ENCODE measurements around the gene KIF6. TPM values are rescaled to one million over a fixed set of nuclear protein-coding genes. Genes with fewer than 3 reads are reported as not detected.

The KIF6 gene
- total RNA-seq, 1 donor from 2014 or later = 1.5 TPM

DNA sequence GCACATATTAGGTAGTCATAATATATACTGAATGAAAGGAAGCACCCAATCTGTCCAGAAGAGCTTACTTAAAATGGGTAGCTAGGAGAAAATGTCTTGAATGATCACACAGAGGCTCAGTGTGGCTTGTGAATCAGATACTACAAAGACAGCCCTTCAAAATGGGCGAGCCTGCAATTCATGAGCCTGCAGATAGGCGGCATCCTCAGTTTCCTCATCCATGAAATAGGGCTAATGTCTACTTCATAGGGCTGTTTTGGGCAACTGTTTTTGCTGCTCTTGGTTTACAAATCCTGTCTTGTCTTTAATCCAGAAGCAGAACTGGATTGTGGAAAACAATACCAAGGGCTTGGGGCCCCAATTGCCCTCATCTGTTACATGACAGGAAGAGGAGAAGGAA lies 273.4 kb downstream of the KIF6 start:
- peaks cover 8% of the 10 kb centered on the region for H3K4me1 Mint-ChIP-seq
- peak; percentile 58 for TF ChIP-seq CTCF (conservative IDR thresholded peaks at IDR 0.05)
- no peak for DNase-seq (ENCODE audit: low read depth, low spot score)

GRCh38 chr6:39449022-39449421 lies 276.2 kb downstream of the KIF6 start:
- no peak for TF ChIP-seq CTCF (conservative IDR thresholded peaks at IDR 0.05)

More for the DNA sequence above, 273.4 kb downstream of the KIF6 start:
- H3K27me3 Mint-ChIP-seq (ENCODE audit: low read depth) = no peaks in the 10 kb centered on the region
- H3K36me3 Mint-ChIP-seq (ENCODE audit: low read depth) = peaks cover 4% of the 10 kb centered on the region
- no peak overlapping the region for H3K4me3 Mint-ChIP-seq
- H3K27ac Mint-ChIP-seq (ENCODE audit: unreplicated experiment) = no peak overlapping the region
- peaks cover 9% of the 10 kb centered on the region for H3K9me3 Mint-ChIP-seq

DNA sequence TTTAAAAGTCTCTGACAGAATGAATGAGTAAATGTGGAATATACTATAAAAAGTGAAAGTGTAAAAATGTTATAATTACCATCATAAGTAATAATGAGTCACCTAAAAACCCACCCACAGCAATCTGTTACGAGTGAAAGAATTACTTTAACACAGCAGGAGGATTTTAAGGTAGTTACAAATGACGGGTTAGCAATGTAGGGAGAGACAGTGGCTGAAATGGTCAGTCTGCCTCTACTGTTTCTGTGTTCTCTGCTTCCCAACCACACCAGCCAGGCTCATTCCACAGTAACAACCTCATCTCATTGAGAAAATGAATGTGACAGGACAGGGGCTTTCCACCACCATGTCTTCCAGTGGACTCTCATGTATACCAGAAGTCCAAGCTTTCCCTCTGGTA lies 278.3 kb downstream of the KIF6 start:
- no peak for TF ChIP-seq CTCF (conservative IDR thresholded peaks at IDR 0.05)
- no peaks in the 10 kb centered on the region for H3K9me3 Mint-ChIP-seq
- no peak overlapping the region for H3K27ac Mint-ChIP-seq (ENCODE audit: unreplicated experiment)
- H3K27me3 Mint-ChIP-seq (ENCODE audit: low read depth) = no peaks in the 10 kb centered on the region
- DNase-seq (ENCODE audit: low read depth, low spot score) = no peak
- H3K4me1 Mint-ChIP-seq = peaks cover 20% of the 10 kb centered on the region
- H3K36me3 Mint-ChIP-seq (ENCODE audit: low read depth) = no peaks in the 10 kb centered on the region
- no peak overlapping the region for H3K4me3 Mint-ChIP-seq

More at GRCh38 chr6:39449022-39449421, 276.2 kb downstream of the KIF6 start:
- Mint-ChIP-seq H3K4me3 (no peak overlapping the region), H3K27me3 (ENCODE audit: low read depth) (no peaks in the 10 kb centered on the region), H3K36me3 (ENCODE audit: low read depth) (peaks cover under 1% of the 10 kb centered on the region), H3K4me1 (peaks cover 24% of the 10 kb centered on the region), H3K27ac (ENCODE audit: unreplicated experiment) (no peak overlapping the region), H3K9me3 (peaks cover 6% of the 10 kb centered on the region)
- DNase-seq (ENCODE audit: low read depth, low spot score) = no peak

DNA sequence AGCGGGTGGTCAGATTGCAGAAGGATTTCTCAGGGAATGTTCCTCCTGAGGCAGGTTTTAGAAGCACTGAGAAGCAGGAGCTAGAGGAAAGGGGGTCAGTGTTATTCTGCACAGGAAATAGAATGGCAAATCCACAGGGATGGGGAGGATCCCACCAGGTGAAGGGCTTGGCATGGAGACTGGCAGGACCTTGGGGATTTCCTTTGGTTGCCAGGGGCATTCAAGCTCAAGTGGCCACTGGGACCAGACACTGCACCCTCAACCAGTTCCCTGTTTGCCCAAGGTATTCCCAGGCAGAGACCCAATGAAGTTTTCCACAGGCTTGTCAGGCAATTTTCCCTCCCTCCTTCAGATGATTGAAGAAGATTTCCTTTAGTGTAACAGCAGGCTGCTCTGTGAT lies 279.5 kb downstream of the KIF6 start:
- TF ChIP-seq CTCF (conservative IDR thresholded peaks at IDR 0.05) = no peak
- no peak overlapping the region for H3K27ac Mint-ChIP-seq (ENCODE audit: unreplicated experiment)

GRCh38 chr6:39444479-39445019 lies 280.7 kb downstream of the KIF6 start:
- H3K9me3 Mint-ChIP-seq = no peaks in the 10 kb centered on the region

More for the DNA sequence above, 279.5 kb downstream of the KIF6 start:
- Mint-ChIP-seq H3K4me1 (peaks cover 20% of the 10 kb centered on the region), H3K36me3 (ENCODE audit: low read depth) (no peaks in the 10 kb centered on the region), H3K27me3 (ENCODE audit: low read depth) (no peaks in the 10 kb centered on the region), H3K4me3 (no peak overlapping the region), H3K9me3 (no peaks in the 10 kb centered on the region)
- no peak for DNase-seq (ENCODE audit: low read depth, low spot score)

More at GRCh38 chr6:39444479-39445019, 280.7 kb downstream of the KIF6 start:
- no peaks in the 10 kb centered on the region for H3K36me3 Mint-ChIP-seq (ENCODE audit: low read depth)
- peaks cover 20% of the 10 kb centered on the region for H3K4me1 Mint-ChIP-seq
- no peaks in the 10 kb centered on the region for H3K27me3 Mint-ChIP-seq (ENCODE audit: low read depth)
- no peak for DNase-seq (ENCODE audit: low read depth, low spot score)
- H3K4me3 Mint-ChIP-seq = no peak overlapping the region
- H3K27ac Mint-ChIP-seq (ENCODE audit: unreplicated experiment) = no peak overlapping the region
- no peak for TF ChIP-seq CTCF (conservative IDR thresholded peaks at IDR 0.05)
